8988T (cell line): Measurements from ENCODE around the gene UQCC2.
A peak's percentile ranks its signal among the peaks of the same experiment; 100 is the strongest.

Source experiments
- DNase-seq: peaks from one replicate; pipeline ENCODE4 v3.0.0; 2011

The UQCC2 gene

GRCh38 chr6:33744001-33744848 lies 32.7 kb upstream of the UQCC2 start:
- DNase-seq = peak; percentile 87

- no peak for DNase-seq
These were observed 31.3 kb upstream of the UQCC2 start for GRCh38 chr6:33742837-33743236.

GRCh38 chr6:33742092-33742491 lies 30.6 kb upstream of the UQCC2 start:
- DNase-seq = no peak

- no peak for DNase-seq
These were observed 29.3 kb upstream of the UQCC2 start for GRCh38 chr6:33740794-33741193.

GRCh38 chr6:33740204-33740608 lies 28.7 kb upstream of the UQCC2 start:
- DNase-seq = no peak

GRCh38 chr6:33739571-33739970 lies 28.1 kb upstream of the UQCC2 start:
- DNase-seq = no peak

GRCh38 chr6:33738879-33739278 lies 27.4 kb upstream of the UQCC2 start:
- no peak for DNase-seq

- DNase-seq = no peak
These were observed 26.7 kb upstream of the UQCC2 start for GRCh38 chr6:33738153-33738552.

GRCh38 chr6:33737267-33738026 lies 25.9 kb upstream of the UQCC2 start:
- DNase-seq = no peak

- DNase-seq = no peak
These were observed 23.7 kb upstream of the UQCC2 start for GRCh38 chr6:33735216-33735615.

GRCh38 chr6:33733709-33734007 lies 22.2 kb upstream of the UQCC2 start:
- DNase-seq = no peak

GRCh38 chr6:33732817-33733708 lies 21.6 kb upstream of the UQCC2 start:
- no peak for DNase-seq

- no peak for DNase-seq
These were observed 20.9 kb upstream of the UQCC2 start for GRCh38 chr6:33732385-33732784.

GRCh38 chr6:33731751-33732282 lies 20.3 kb upstream of the UQCC2 start:
- no peak for DNase-seq

GRCh38 chr6:33731035-33731434 lies 19.5 kb upstream of the UQCC2 start:
- DNase-seq = no peak

- DNase-seq = no peak
These were observed 19.1 kb upstream of the UQCC2 start for GRCh38 chr6:33730611-33731010.

GRCh38 chr6:33729059-33729458 lies 17.6 kb upstream of the UQCC2 start:
- no peak for DNase-seq

GRCh38 chr6:33728438-33728837 lies 16.9 kb upstream of the UQCC2 start:
- DNase-seq = no peak

GRCh38 chr6:33727932-33728331 lies 16.4 kb upstream of the UQCC2 start:
- DNase-seq = no peak

- DNase-seq = no peak
These were observed 15.6 kb upstream of the UQCC2 start for GRCh38 chr6:33727126-33727525.

- no peak for DNase-seq
These were observed 15.2 kb upstream of the UQCC2 start for GRCh38 chr6:33726696-33727095.

GRCh38 chr6:33725891-33726673 lies 14.6 kb upstream of the UQCC2 start:
- no peak for DNase-seq
